HCT116 (cell line): ENCODE data around the gene TRIML2. TPM values are rescaled to one million over a fixed set of nuclear protein-coding genes. Genes with fewer than 3 reads are reported as not detected.

ENCODE experiments used
- ATAC-seq: fragments of 200-7000 bp; cut with Tn5 transposase; 2 replicates; pipeline ENCODE4 v1.9.1; 2020; ENCODE audit warnings: mild to moderate bottlenecking, moderate library complexity
- BruUV-seq: library from RNA; stranded (reverse); fragments of 400-500 nt; replicated peaks from 2 replicates; lab custom pipeline; 2021; lab: Mats Ljungman, UMichigan
- CTCF ChIA-PET: fragments of 300-600 bp; sonication (Branson Sonifier 250); formaldehyde crosslinking; loops from one replicate; lab custom pipeline; 2021; ENCODE audit warnings: antibody characterized with exemption; lab: Charles Lee
- POLR2A ChIA-PET: fragments of 300-600, 350-600 bp; sonication (Branson Sonifier 250); formaldehyde crosslinking; loops from one replicate; lab custom pipeline; 2021; ENCODE audit warnings: antibody characterized with exemption; lab: Charles Lee
- RAD21 ChIA-PET, 2 experiments: fragments of 300-600 bp; sonication (Branson Sonifier 250); formaldehyde crosslinking; loops; one replicate each; lab custom pipeline; 2023; ENCODE audit warnings: low total read pairs in 2 of 2; ENCODE audit not compliant: uncharacterized antibody in 2 of 2, unreplicated experiment in 2 of 2, low non-redundant PET in 1 of 2; lab: Charles Lee
- DNase-seq: peaks from one replicate; pipeline ENCODE4 v3.0.0-alpha.2; 2010; ENCODE audit warnings: low read depth, low spot score
- H2AFZ ChIP-seq: fragments of 200-600 bp; shearing (Covaris generic), sonication (generic); 2 replicates; pipeline ENCODE4 v1.6.1; 2017; ENCODE audit warnings: low read depth, mixed run types, mixed read lengths, antibody characterized with exemption, low read length; ENCODE audit not compliant: poor library complexity, severe bottlenecking
- H3K27ac ChIP-seq: 2 replicates; pipeline ENCODE4 v1.5.1; 2012; ENCODE audit warnings: low read depth, low read length
- H3K27me3 ChIP-seq: fragments of 200-600 bp; sonication (generic); 2 replicates; pipeline ENCODE4 v1.6.1; 2016; ENCODE audit warnings: mixed run types, low read length, mixed read lengths; ENCODE audit not compliant: insufficient read depth
- H3K36me3 ChIP-seq, 2 experiments: fragments of 200-500 bp in 1 of 2; fragments of 200-600 bp in 1 of 2; sonication (Bioruptor generic) in 1 of 2; sonication (generic) in 1 of 2; 2 replicates each; pipeline versions ENCODE4 v1.5.1 to v1.6.1; 2014 to 2016; ENCODE audit warnings: low read length in 2 of 2, inconsistent platforms in 1 of 2, mixed read lengths in 1 of 2, mixed run types in 1 of 2; ENCODE audit not compliant: insufficient read depth in 2 of 2, control insufficient read depth in 1 of 2
- H3K4me1 ChIP-seq, 2 experiments: fragments of 200-600 bp in 1 of 2; sonication (generic) in 1 of 2; 2 replicates each; pipeline versions ENCODE4 v1.5.1 to v1.6.1; 2012 to 2017; ENCODE audit warnings: low read length in 2 of 2, inconsistent platforms in 1 of 2, mild to moderate bottlenecking in 1 of 2, mixed read lengths in 1 of 2, mixed run types in 1 of 2, moderate library complexity in 1 of 2; ENCODE audit not compliant: insufficient read depth in 2 of 2, control insufficient read depth in 1 of 2
- H3K4me2 ChIP-seq: fragments of 200-600 bp; sonication (generic); 2 replicates; pipeline ENCODE4 v1.6.1; 2017; ENCODE audit warnings: mixed run types, low read length, mixed read lengths
- H3K4me3 ChIP-seq, 2 experiments: fragments of 200-600 bp in 1 of 2; sonication (generic) in 1 of 2; replicated peaks in 1 of 2; 2 replicates each; pipeline ENCODE4 v1.5.1; 2011 to 2016; ENCODE audit warnings: low read length in 2 of 2, control low read depth in 1 of 2, low read depth in 1 of 2, mild to moderate bottlenecking in 1 of 2, mixed read lengths in 1 of 2, mixed run types in 1 of 2
- H3K79me2 ChIP-seq: fragments of 200-600 bp; sonication (generic); 2 replicates; pipeline ENCODE4 v1.6.1; 2017; ENCODE audit warnings: mild to moderate bottlenecking, mixed run types, low read length, moderate library complexity, mixed read lengths; ENCODE audit not compliant: insufficient read depth
- H3K9ac ChIP-seq: fragments of 200-600 bp; sonication (generic); 2 replicates; pipeline ENCODE4 v1.6.1; 2016; ENCODE audit warnings: low read length, mixed read lengths
- H3K9me2 ChIP-seq: fragments of 200-600 bp; sonication (generic), shearing (Covaris generic); 2 replicates; pipeline ENCODE4 v1.6.1; 2017; ENCODE audit warnings: mixed run types, mild to moderate bottlenecking, moderate library complexity; ENCODE audit not compliant: insufficient read depth
- H3K9me3 ChIP-seq, 2 experiments: fragments of 200-500 bp in 1 of 2; fragments of 200-600 bp in 1 of 2; sonication (Bioruptor generic) in 1 of 2; sonication (generic) in 1 of 2; 2 replicates each; pipeline ENCODE4 v1.6.1; 2014 to 2017; ENCODE audit warnings: low read length in 2 of 2, mixed read lengths in 2 of 2, inconsistent platforms in 1 of 2, low read depth in 1 of 2, mild to moderate bottlenecking in 1 of 2, mixed run types in 1 of 2, moderate library complexity in 1 of 2; ENCODE audit not compliant: control insufficient read depth in 1 of 2, insufficient read depth in 1 of 2
- H4K20me1 ChIP-seq: fragments of 200-600 bp; sonication (generic), shearing (Covaris generic); 2 replicates; pipeline ENCODE4 v1.6.1; 2017; ENCODE audit warnings: mixed run types, mild to moderate bottlenecking, moderate library complexity; ENCODE audit not compliant: insufficient read depth
- CBX3 ChIP-seq: IDR thresholded peaks from 2 replicates; pipeline ENCODE4 v1.6.1; 2012; ENCODE audit warnings: low read depth
- CEBPB ChIP-seq: IDR thresholded peaks from 2 replicates; pipeline ENCODE4 v1.6.1; 2012; ENCODE audit warnings: low read depth
- EZH2 ChIP-seq: fragments of 200-600 bp; sonication (generic); IDR thresholded peaks from 2 replicates; pipeline ENCODE4 v1.6.1; 2017; ENCODE audit warnings: antibody characterized with exemption, mixed run types
- FOSL1 ChIP-seq: IDR thresholded peaks from 2 replicates; pipeline ENCODE4 v1.6.1; 2012; ENCODE audit warnings: low read depth
- JUND ChIP-seq: IDR thresholded peaks from 2 replicates; pipeline ENCODE4 v1.6.1; 2012
- POLR2A ChIP-seq: IDR thresholded peaks from 2 replicates; pipeline ENCODE4 v1.7.0; 2011; ENCODE audit warnings: borderline replicate concordance; ENCODE audit not compliant: insufficient read depth, insufficient read length; ENCODE audit errors: extremely low read depth
- RAD21 ChIP-seq: IDR thresholded peaks from 2 replicates; pipeline ENCODE4 v1.6.1; 2012; ENCODE audit warnings: low read depth, mild to moderate bottlenecking
- REST ChIP-seq: IDR thresholded peaks from 2 replicates; pipeline ENCODE4 v1.6.1; 2012; ENCODE audit warnings: low read depth
- SP1 ChIP-seq: IDR thresholded peaks from 2 replicates; pipeline ENCODE4 v1.6.1; 2012; ENCODE audit warnings: low read depth
- YY1 ChIP-seq: IDR thresholded peaks from 2 replicates; pipeline ENCODE4 v1.6.1; 2011; ENCODE audit warnings: low read length, low read depth, moderate library complexity, mild to moderate bottlenecking; ENCODE audit not compliant: insufficient replicate concordance; ENCODE audit errors: extremely low read depth
- intact Hi-C: fragments of 100-400 bp; cut with micrococcal nuclease; formaldehyde crosslinking; loops from 2 replicates; pipeline ENCODE4 v1.10.0; 2022
- total RNA-seq: library from RNA; stranded (reverse); gene quantifications from one replicate; pipeline ENCODE4 v1.2.1, GENCODE V29; 2021; ENCODE audit not compliant: unreplicated experiment

TRIML2 gene
- total RNA-seq, 1 experiment from 2014 or later, result 6.3 TPM

- RAD21 ChIA-PET, result no interaction called here
- H3K9ac ChIP-seq, result no peak overlapping the region
- TF ChIP-seq YY1, result no peak
- TF ChIP-seq CBX3, result no peak
- no peak for TF ChIP-seq JUND
- TF ChIP-seq FOSL1, result no peak
- TF ChIP-seq RAD21, result no peak
- TF ChIP-seq SP1, result no peak
- no peaks in the 10 kb centered on the region for H3K79me2 ChIP-seq
- H3K27ac ChIP-seq, result no peak overlapping the region
- DNase-seq, result no peak
- no peaks in the 10 kb centered on the region for H3K4me1 ChIP-seq
- H3K9me2 ChIP-seq, result no peaks in the 10 kb centered on the region; the same call in 1 of the 2 replicates
- no peak overlapping the region for H2AFZ ChIP-seq
- CTCF ChIA-PET, result no interaction called here
- H3K36me3 ChIP-seq, result no peaks in the 10 kb centered on the region
- no peaks in the 10 kb centered on the region for H3K9me3 ChIP-seq
- no peaks in the 10 kb centered on the region for H3K27me3 ChIP-seq
- no peaks in the 10 kb centered on the region for H4K20me1 ChIP-seq
- no peak overlapping the region for H3K4me2 ChIP-seq
- no peak for ATAC-seq
- POLR2A ChIA-PET, result no interaction called here
- intact Hi-C loops, result no loop called here
- BruUV-seq, result no TSS peak
- H3K4me3 ChIP-seq, result no peak overlapping the region
Measured at GRCh38 chr4:188138227-188138626, 28.8 kb upstream of the TRIML2 start.

- H2AFZ ChIP-seq, result no peak overlapping the region
- no TSS peak for BruUV-seq
- no peak overlapping the region for H3K4me3 ChIP-seq
- H3K27me3 ChIP-seq, result no peaks in the 10 kb centered on the region
- H3K4me1 ChIP-seq, result peaks cover 10 to 29% of the 10 kb centered on the region in 2 experiments
- no peaks in the 10 kb centered on the region for H3K79me2 ChIP-seq
- no peak overlapping the region for H3K4me2 ChIP-seq
- no peaks in the 10 kb centered on the region for H3K9me3 ChIP-seq
- H3K27ac ChIP-seq, result no peak overlapping the region
- RAD21 ChIA-PET, result no interaction called here
- DNase-seq (no peak), ATAC-seq (no peak)
- CTCF ChIA-PET, result no interaction called here
- H4K20me1 ChIP-seq, result no peaks in the 10 kb centered on the region
- intact Hi-C loops, result loop anchor here (5.0 kb wide), 1 partner anchor 525 kb away; no protein-coding TSS in a partner anchor
- TF ChIP-seq POLR2A (no peak), CEBPB (no peak), REST (no peak), RAD21 (no peak), EZH2 (no peak)
- no peak overlapping the region for H3K9ac ChIP-seq
- POLR2A ChIA-PET, result no interaction called here
- H3K36me3 ChIP-seq, result no peaks in the 10 kb centered on the region
- H3K9me2 ChIP-seq, result no peaks in the 10 kb centered on the region
Measured at GRCh38 chr4:188132232-188132631, 22.8 kb upstream of the TRIML2 start.
